C4-2B (cell line): ENCODE data around the gene SPTBN5.

Experiments
- H3K27ac ChIP-seq: fragments of 450-650 bp; 2 replicates; pipeline ENCODE4 v1.5.1; 2017
- ZFX ChIP-seq: fragments of 450-650 bp; IDR thresholded peaks from 2 replicates; pipeline ENCODE4 v1.6.1; 2017
- TF ChIP-seq, protein P1 (sequence below): fragments of 450-650 bp; conservative IDR thresholded peaks from 2 replicates; pipeline ENCODE4 v1.5.1; 2017; ENCODE audit warnings: mild to moderate bottlenecking

SPTBN5 gene

DNA sequence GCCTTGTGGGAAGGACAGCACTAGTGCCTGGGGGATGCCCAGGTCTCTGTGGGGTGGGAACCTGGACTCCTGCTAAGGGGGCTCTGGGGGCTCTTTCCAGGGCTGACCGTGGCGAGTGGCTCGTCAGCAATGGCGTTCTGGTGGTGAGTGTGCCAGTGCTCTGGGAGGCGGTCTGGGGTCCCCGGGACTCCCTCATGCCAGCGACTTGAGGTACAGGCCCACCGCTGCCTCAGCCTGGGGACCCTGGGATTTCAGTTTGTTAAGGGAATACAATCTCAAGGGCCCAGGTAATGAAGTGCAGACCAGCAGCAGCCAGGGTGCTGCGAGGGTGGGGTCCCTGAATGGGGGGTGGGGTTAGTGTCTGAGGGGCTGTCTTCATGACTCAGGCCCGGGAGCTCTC, 52.7 kb downstream of the SPTBN5 start:
- TF ChIP-seq ZFX = no peak
- TF ChIP-seq, protein P1, sequence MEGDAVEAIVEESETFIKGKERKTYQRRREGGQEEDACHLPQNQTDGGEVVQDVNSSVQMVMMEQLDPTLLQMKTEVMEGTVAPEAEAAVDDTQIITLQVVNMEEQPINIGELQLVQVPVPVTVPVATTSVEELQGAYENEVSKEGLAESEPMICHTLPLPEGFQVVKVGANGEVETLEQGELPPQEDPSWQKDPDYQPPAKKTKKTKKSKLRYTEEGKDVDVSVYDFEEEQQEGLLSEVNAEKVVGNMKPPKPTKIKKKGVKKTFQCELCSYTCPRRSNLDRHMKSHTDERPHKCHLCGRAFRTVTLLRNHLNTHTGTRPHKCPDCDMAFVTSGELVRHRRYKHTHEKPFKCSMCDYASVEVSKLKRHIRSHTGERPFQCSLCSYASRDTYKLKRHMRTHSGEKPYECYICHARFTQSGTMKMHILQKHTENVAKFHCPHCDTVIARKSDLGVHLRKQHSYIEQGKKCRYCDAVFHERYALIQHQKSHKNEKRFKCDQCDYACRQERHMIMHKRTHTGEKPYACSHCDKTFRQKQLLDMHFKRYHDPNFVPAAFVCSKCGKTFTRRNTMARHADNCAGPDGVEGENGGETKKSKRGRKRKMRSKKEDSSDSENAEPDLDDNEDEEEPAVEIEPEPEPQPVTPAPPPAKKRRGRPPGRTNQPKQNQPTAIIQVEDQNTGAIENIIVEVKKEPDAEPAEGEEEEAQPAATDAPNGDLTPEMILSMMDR = no peak
- no peak overlapping the region for H3K27ac ChIP-seq

DNA sequence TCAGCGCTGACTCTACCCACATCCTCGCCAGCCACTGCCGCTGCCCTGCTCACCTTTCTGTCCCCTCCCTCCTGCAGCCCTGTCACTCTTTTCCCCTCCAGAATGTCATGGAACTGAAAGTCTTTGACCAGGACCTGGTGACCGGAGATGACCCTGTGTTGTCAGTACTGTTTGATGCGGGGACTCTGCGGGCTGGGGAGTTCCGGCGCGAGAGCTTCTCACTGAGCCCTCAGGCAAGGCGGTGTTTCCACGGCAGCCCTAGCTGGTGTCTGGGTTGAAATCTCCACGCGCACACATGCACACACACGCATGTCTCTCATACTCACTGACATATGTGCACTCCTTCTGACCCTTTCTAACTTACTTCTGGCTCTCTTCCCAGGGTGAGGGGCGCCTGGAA, 53.2 kb downstream of the SPTBN5 start:
- TF ChIP-seq, protein P1 = no peak
- no peak for TF ChIP-seq ZFX
- peak overlapping the region; percentile 69 for H3K27ac ChIP-seq

DNA sequence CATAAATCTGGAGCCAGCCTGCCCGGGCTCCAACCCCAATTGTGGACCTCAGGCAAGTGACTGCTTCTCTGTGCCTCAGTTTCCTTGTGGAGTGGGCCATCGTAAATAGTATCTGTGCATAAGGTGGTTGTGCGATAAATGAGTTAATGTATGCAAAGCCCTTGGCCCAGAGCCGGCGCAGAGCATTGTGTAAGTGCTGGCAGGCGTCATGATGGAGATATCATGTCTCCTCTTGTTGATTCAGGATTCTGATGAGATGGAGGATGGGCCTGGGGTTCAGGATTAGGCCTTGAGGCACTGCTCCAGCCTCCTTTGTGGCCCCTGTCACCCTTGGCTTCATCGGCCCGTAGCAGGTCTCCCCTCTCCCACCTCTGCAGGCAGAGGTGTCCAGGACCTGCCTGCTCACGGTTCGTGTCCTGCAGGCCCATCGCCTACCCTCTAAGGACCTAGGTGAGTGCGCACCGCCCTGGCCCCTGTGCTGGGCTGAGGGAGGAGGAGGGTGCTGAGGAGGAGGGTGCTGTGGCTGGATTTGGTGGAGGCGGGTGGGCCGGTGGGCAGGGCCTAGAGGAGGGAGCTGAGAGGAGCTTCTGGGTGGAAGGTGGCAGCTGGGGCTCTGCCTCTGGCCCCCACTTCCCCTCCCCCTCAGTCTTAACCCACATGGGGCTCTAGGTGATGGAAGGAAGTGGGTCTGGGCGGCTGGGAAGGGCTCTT, 53.9 kb downstream of the SPTBN5 start:
- peak overlapping the region; percentile 69 for H3K27ac ChIP-seq
- TF ChIP-seq, protein P1 = no peak
- TF ChIP-seq ZFX = no peak

DNA sequence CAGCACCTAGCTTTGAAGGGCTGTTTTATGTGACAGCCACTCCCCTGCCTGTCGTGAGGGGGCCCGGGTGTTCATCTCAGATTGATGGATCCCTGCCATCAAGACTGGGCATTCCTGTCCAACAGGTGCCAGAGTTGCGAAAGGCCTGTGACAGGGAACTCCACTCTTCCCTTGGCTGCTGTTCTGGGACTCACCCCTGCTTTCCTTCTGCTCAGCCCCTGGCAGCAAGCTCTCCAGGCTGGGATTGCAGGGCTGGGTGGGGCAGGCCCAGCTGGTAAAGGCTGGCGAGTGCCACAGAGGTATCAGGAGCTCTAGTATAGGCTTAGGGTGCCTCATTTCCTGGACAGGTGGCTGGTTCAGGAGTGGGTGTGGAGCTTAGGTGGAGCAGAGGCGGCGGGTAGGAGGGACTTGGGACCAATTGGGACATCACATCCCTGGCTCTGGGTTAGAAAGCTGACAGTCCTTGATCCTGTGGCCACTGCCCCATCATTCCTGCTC, 55.4 kb downstream of the SPTBN5 start, which contains the start of gene PLA2G4B:
PLA2G4B (plus strand) TSS at position 448 of the 498 bp plus-strand sequence. CDS start 67 bp downstream, outside the sequence.
- TF ChIP-seq, protein P1 = no peak
- no peak for TF ChIP-seq ZFX
- peak within 1 kb of the TSS; percentile 69 for H3K27ac ChIP-seq

DNA sequence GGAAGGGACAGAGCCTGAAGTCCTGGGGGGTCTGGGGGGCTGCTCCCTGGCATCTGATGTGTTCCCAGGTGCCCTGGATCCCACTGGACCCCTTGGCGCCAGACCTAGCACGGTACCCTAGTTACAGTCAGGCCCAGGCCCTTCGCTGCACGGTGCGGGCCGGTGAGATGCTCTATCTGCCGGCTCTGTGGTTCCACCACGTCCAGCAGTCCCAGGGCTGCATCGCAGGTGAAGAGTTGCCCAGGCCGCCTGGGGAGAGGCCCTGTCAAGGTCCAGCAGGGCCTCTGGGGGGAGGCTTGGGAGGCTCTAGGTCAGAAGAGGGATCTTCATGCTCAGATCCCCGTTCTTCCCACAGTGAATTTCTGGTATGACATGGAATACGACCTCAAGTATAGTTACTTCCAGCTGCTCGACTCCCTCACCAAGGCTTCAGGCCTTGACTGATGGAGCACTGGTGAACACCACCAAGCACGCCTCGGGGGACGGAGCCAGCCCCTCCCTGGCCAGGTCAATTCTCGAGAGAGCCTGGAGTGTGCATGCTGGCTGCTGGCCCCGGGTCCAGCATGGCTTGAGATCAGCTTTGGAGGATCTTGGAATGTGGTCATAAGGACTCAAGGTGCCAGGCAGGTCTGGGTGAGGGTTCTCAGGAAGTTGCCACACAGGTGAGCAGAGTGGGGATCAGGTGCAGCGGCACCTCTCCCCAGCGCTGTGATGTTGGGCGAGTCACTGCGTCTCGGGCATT, 57.0 kb downstream of the SPTBN5 start:
- TF ChIP-seq, protein P1 = no peak
- TF ChIP-seq ZFX = no peak
- no peak overlapping the region for H3K27ac ChIP-seq

DNA sequence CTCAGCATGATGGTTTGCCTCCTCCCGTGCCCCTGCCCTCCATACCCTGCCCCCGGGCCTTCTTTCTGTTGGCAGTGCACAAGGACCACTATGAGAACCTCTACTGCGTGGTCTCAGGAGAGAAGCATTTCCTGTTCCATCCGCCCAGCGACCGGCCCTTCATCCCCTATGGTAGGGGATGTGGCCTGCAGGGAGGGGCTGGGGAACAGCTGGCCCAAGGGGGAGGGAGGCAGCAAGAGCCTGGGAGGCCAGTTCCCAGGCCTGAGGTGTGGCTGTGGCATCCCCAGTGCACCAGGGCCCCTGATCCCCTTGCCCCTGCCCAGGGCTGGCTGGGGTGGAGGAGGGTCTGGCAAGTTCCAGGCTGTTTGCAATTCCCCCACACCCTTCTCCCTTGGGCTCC, 57.8 kb downstream of the SPTBN5 start:
- H3K27ac ChIP-seq = no peak overlapping the region
- TF ChIP-seq ZFX = no peak
- TF ChIP-seq, protein P1 = no peak

DNA sequence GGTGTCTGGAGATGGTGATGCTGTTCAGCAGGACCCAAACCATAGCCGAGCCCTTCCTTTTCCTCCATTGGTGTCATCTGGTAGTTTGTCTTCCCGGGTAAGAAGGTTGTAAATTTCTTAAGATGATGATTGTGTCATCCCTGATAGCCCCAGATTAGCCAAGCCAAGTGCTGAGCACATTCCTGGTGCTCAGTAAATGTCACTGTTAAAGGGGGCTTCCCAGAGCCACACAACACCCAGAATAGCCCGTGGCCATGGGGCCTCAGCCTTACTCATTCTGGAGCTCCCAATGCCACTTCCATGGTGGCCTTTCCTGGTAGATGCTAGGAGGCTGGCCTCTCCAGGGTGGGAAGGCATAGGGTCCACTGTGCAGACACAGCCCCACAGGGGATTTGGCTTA, 59.8 kb downstream of the SPTBN5 start:
- no peak overlapping the region for H3K27ac ChIP-seq
- TF ChIP-seq ZFX = no peak
- TF ChIP-seq, protein P1 = no peak
